ENCODE data around the gene MAP3K2. TPM values are rescaled to one million over a fixed set of nuclear protein-coding genes. Genes with fewer than 3 reads are reported as not detected.

The MAP3K2 gene
- polyA plus RNA-seq, 3 donors, result 16.0 to 86.4 (median 66.3) TPM

- 92% methylated on average over 3 of the region's 10 CpGs for WGBS (ENCODE audit: insufficient coverage)
- H3K4me2 ChIP-seq (replicated peaks; ENCODE audit: extremely low read depth, low read length, poor library complexity, severe bottlenecking), result peak overlapping the region; percentile 72
- peak overlapping the region; percentile 50 to 63 for H3K4me3 Mint-ChIP-seq
- H3K36me3 Mint-ChIP-seq, result peaks cover 0 to 1% of the 10 kb centered on the region in 2 donors
- H4K20me1 ChIP-seq (ENCODE audit: insufficient read depth, low read length), result no peaks in the 10 kb centered on the region
- H3K79me2 ChIP-seq (ENCODE audit: insufficient read depth, low read length), result no peaks in the 10 kb centered on the region
- H3K36me3 ChIP-seq (replicated peaks in 1 of 2; ENCODE audit: control insufficient read depth in 1 of 2, insufficient read depth in 2 of 2, low read length in 2 of 2), result no peaks in the 10 kb centered on the region
- TF ChIP-seq CTCF (IDR thresholded peaks at IDR 0.05), result no peak
- peak overlapping the region; percentile 85 for H3K9ac ChIP-seq (ENCODE audit: insufficient read depth, low read length, poor library complexity, severe bottlenecking)
- H3K27me3 Mint-ChIP-seq (ENCODE audit: low read depth in 3 of 3), result peaks cover 0 to 3% (median 0%) of the 10 kb centered on the region in 3 donors
- peaks cover 69% of the 10 kb centered on the region for H3K4me1 Mint-ChIP-seq
- no peak for DNase-seq
- H3K9me3 Mint-ChIP-seq, result no peaks in the 10 kb centered on the region
- H3K27ac Mint-ChIP-seq, result peak overlapping the region; percentile 28 to 92 (median 89)
- H3K4me3 ChIP-seq (replicated peaks in 1 of 3; ENCODE audit: low read depth in 2 of 3, low read length in 3 of 3), result peak overlapping the region in 2 of 3 experiments; percentile 43 to 60
- H3K27ac ChIP-seq (ENCODE audit: low read depth in 1 of 2, low read length in 2 of 2), result peak overlapping the region; percentile 75 to 79
- intact Hi-C loops (cut with micrococcal nuclease), result no loop called here
- H3K27me3 ChIP-seq (ENCODE audit: control insufficient read depth in 2 of 2, insufficient read depth in 2 of 2, low read length in 2 of 2), result no peaks in the 10 kb centered on the region
- H3K4me1 ChIP-seq (ENCODE audit: control insufficient read depth in 1 of 2, insufficient read depth in 2 of 2, low read length in 2 of 2), result peaks cover 69 to 77% of the 10 kb centered on the region in 2 donors
- H2AFZ ChIP-seq (ENCODE audit: insufficient read depth, low read depth, low read length, poor library complexity, severe bottlenecking), result peak overlapping the region; percentile 71
- H3K9me3 ChIP-seq (replicated peaks in 1 of 2; ENCODE audit: control insufficient read depth in 1 of 2, insufficient read depth in 1 of 2, low read length in 2 of 2), result no peaks in the 10 kb centered on the region
These were observed 21.0 kb upstream of the MAP3K2 start for GRCh38 chr2:127408807-127409099.

GRCh38 chr2:127408004-127408806 lies 20.4 kb upstream of the MAP3K2 start:
- Histone ChIP-seq H3K4me1 (ENCODE audit: control insufficient read depth in 1 of 2, insufficient read depth in 2 of 2, low read length in 2 of 2) (peaks cover 65 to 74% of the 10 kb centered on the region in 2 donors), H3K4me3 (replicated peaks in 1 of 3; ENCODE audit: low read depth in 2 of 3, low read length in 3 of 3) (peak overlapping the region; percentile 37 to 60 (median 43)), H3K79me2 (ENCODE audit: insufficient read depth, low read length) (no peaks in the 10 kb centered on the region), H3K27me3 (ENCODE audit: control insufficient read depth in 2 of 2, insufficient read depth in 2 of 2, low read length in 2 of 2) (no peaks in the 10 kb centered on the region), H3K4me2 (replicated peaks; ENCODE audit: extremely low read depth, low read length, poor library complexity, severe bottlenecking) (peak overlapping the region; percentile 72), H4K20me1 (ENCODE audit: insufficient read depth, low read length) (no peaks in the 10 kb centered on the region), H3K9ac (ENCODE audit: insufficient read depth, low read length, poor library complexity, severe bottlenecking) (peak overlapping the region; percentile 85), H3K36me3 (replicated peaks in 1 of 2; ENCODE audit: control insufficient read depth in 1 of 2, insufficient read depth in 2 of 2, low read length in 2 of 2) (no peaks in the 10 kb centered on the region), H3K27ac (ENCODE audit: low read depth in 1 of 2, low read length in 2 of 2) (peak overlapping the region; percentile 75 to 79), H3K9me3 (replicated peaks in 1 of 2; ENCODE audit: control insufficient read depth in 1 of 2, insufficient read depth in 1 of 2, low read length in 2 of 2) (no peaks in the 10 kb centered on the region), H2AFZ (ENCODE audit: insufficient read depth, low read depth, low read length, poor library complexity, severe bottlenecking) (peak overlapping the region; percentile 71)
- H3K9me3 Mint-ChIP-seq, result no peaks in the 10 kb centered on the region
- TF ChIP-seq CTCF (IDR thresholded peaks at IDR 0.05), result no peak
- peaks cover 68% of the 10 kb centered on the region for H3K4me1 Mint-ChIP-seq
- intact Hi-C loops (cut with micrococcal nuclease), result no loop called here
- peak; percentile 93 to 95 (median 94) for DNase-seq
- peaks cover 0 to 3% (median 3%) of the 10 kb centered on the region in 3 donors for H3K27me3 Mint-ChIP-seq (ENCODE audit: low read depth in 3 of 3)
- 8% methylated on average over 73 of the region's 75 CpGs for WGBS (ENCODE audit: insufficient coverage)
- peak overlapping the region; percentile 50 to 63 for H3K4me3 Mint-ChIP-seq
- H3K36me3 Mint-ChIP-seq, result peaks cover 0 to 1% of the 10 kb centered on the region in 2 donors
- peak overlapping the region; percentile 74 to 92 (median 89) for H3K27ac Mint-ChIP-seq

Measured in CD14-positive monocyte (primary cell).